ENCODE results near the gene CEP128. TPM values are rescaled to one million over a fixed set of nuclear protein-coding genes. Genes with fewer than 3 reads are reported as not detected.

CEP128 gene
- total RNA-seq, 2 experiments from 2014 or later = 71.9 to 137 TPM

DNA sequence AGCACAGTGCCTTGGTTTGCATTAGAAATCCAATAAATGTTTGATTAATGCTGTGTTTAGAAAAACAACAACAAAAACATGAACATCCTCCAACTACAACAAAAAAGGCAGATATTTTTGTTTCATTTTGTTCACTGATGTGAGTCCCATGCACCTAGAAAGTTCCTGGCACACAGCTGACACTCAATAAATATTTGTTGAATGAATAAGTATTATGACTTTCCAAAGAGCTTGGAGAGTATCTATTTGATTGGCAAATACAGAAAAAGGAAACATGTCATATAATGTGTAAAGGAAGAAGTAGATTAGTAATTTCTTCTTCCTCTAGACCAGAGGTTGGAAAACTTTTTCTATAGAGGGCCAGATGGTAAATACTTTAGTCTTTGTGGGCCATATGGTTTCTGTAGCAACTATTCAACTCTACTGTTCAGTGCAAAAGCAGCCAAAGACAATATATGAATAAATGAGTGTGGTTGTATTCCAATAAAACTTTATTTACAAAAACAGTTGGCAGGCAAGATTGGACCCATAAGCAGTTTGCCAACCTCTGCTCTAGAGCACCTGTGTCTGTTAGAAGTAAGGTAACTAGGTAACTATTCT, 417.9 kb downstream of the CEP128 start:
- Histone ChIP-seq H3K4me3 (ENCODE audit: low read depth, low read length, poor library complexity, severe bottlenecking) (no peak overlapping the region), H3K4me1 (ENCODE audit: insufficient read depth, low read length, poor library complexity, severe bottlenecking) (no peaks in the 10 kb centered on the region), H3K27ac (ENCODE audit: low read depth, low read length, poor library complexity, severe bottlenecking) (no peak overlapping the region), H2AFZ (ENCODE audit: low read length) (no peak overlapping the region), H3K4me2 (ENCODE audit: low read length) (no peak overlapping the region), H3K79me2 (ENCODE audit: insufficient read depth, low read depth, low read length) (no peaks in the 10 kb centered on the region), H3K9me2 (ENCODE audit: insufficient read depth, low read length) (no peaks in the 10 kb centered on the region), H3K9me3 (ENCODE audit: low read length) (no peaks in the 10 kb centered on the region), H3K36me3 (ENCODE audit: insufficient read depth, low read length) (peaks cover 53% of the 10 kb centered on the region), H4K20me1 (ENCODE audit: insufficient read depth, low read length) (no peaks in the 10 kb centered on the region)
- ChIA-PET POLR2A (no interaction called here), CTCF (ENCODE audit: unreplicated experiment) (no interaction called here)
- DNase-seq (ENCODE audit: low spot score) = no peak
- TF ChIP-seq, protein P1, sequence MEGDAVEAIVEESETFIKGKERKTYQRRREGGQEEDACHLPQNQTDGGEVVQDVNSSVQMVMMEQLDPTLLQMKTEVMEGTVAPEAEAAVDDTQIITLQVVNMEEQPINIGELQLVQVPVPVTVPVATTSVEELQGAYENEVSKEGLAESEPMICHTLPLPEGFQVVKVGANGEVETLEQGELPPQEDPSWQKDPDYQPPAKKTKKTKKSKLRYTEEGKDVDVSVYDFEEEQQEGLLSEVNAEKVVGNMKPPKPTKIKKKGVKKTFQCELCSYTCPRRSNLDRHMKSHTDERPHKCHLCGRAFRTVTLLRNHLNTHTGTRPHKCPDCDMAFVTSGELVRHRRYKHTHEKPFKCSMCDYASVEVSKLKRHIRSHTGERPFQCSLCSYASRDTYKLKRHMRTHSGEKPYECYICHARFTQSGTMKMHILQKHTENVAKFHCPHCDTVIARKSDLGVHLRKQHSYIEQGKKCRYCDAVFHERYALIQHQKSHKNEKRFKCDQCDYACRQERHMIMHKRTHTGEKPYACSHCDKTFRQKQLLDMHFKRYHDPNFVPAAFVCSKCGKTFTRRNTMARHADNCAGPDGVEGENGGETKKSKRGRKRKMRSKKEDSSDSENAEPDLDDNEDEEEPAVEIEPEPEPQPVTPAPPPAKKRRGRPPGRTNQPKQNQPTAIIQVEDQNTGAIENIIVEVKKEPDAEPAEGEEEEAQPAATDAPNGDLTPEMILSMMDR (conservative IDR thresholded peaks at IDR 0.05; ENCODE audit: low read length) = no peak
- TF ChIP-seq EZH2phosphoT487 (IDR thresholded peaks at IDR 0.05; ENCODE audit: borderline replicate concordance, low read depth, low read length) = no peak
- intact Hi-C loops (cut with micrococcal nuclease; ENCODE audit: unreplicated experiment) = no loop called here
- BruUV-seq (replicated peaks) = no TSS peak

DNA sequence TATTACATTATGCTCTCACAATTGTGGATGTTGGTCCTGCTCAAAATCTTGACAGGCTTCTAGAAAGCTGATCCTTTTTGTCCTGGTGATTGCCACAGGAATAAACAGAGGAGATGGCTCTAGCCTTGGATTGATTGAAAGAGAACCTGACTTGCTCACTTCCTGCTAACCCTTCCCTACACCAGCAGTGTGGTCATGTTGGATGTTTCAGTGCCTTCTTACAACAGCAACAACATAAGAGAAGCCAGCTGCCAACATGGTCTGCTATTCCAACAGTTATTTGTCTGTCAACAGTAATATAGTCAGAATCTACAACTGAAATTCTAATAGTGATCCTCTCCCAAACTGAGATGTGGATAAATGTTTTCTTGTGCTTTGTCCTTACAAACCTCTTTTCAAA, 418.6 kb downstream of the CEP128 start:
- H3K36me3 ChIP-seq (ENCODE audit: insufficient read depth, low read length) = peaks cover 53% of the 10 kb centered on the region
- H3K4me1 ChIP-seq (ENCODE audit: insufficient read depth, low read length, poor library complexity, severe bottlenecking) = no peaks in the 10 kb centered on the region
- no peak overlapping the region for H3K4me2 ChIP-seq (ENCODE audit: low read length)
- CTCF ChIA-PET (ENCODE audit: unreplicated experiment) = no interaction called here
- H3K9me3 ChIP-seq (ENCODE audit: low read length) = no peaks in the 10 kb centered on the region
- POLR2A ChIA-PET = no interaction called here
- H3K27ac ChIP-seq (ENCODE audit: low read depth, low read length, poor library complexity, severe bottlenecking) = no peak overlapping the region
- no peak for DNase-seq (ENCODE audit: low spot score)
- no peak for TF ChIP-seq EZH2phosphoT487 (IDR thresholded peaks at IDR 0.05; ENCODE audit: borderline replicate concordance, low read depth, low read length)
- TF ChIP-seq, protein P1 (conservative IDR thresholded peaks at IDR 0.05; ENCODE audit: low read length) = no peak
- H3K79me2 ChIP-seq (ENCODE audit: insufficient read depth, low read depth, low read length) = no peaks in the 10 kb centered on the region
- H4K20me1 ChIP-seq (ENCODE audit: insufficient read depth, low read length) = no peaks in the 10 kb centered on the region
- intact Hi-C loops (cut with micrococcal nuclease; ENCODE audit: unreplicated experiment) = no loop called here
- H3K4me3 ChIP-seq (ENCODE audit: low read depth, low read length, poor library complexity, severe bottlenecking) = no peak overlapping the region
- no TSS peak for BruUV-seq (replicated peaks)
- no peak overlapping the region for H2AFZ ChIP-seq (ENCODE audit: low read length)
- no peaks in the 10 kb centered on the region for H3K9me2 ChIP-seq (ENCODE audit: insufficient read depth, low read length)

DNA sequence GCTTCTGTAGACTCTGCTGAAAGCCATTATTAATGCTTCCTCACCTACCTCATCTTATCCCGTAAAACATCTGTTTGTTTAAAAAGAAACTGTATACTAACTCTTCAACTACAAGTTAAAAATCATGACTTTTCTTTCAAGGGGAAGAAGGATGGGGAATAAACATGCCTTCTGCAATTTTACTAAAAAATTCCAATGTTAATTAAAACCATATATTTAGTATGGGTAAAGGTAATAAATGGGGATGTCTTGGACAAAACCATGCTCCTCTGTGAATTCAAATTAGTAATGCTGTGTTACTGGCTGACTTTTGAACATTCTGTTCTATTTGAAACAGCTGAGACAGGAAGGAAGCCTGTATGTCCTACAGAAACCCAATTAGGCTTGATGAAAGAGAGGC, 419.1 kb downstream of the CEP128 start:
- no TSS peak for BruUV-seq (replicated peaks)
- ChIA-PET POLR2A (interaction anchor here (0.9 kb wide), 1 partner anchor 29 kb away, joined by 3 read pairs; no protein-coding TSS in a partner anchor), CTCF (ENCODE audit: unreplicated experiment) (no interaction called here)
- Histone ChIP-seq H3K36me3 (ENCODE audit: insufficient read depth, low read length) (peaks cover 56% of the 10 kb centered on the region), H3K27ac (ENCODE audit: low read depth, low read length, poor library complexity, severe bottlenecking) (no peak overlapping the region), H3K9me2 (ENCODE audit: insufficient read depth, low read length) (no peaks in the 10 kb centered on the region), H3K4me3 (ENCODE audit: low read depth, low read length, poor library complexity, severe bottlenecking) (no peak overlapping the region), H3K9me3 (ENCODE audit: low read length) (no peaks in the 10 kb centered on the region), H3K4me1 (ENCODE audit: insufficient read depth, low read length, poor library complexity, severe bottlenecking) (no peaks in the 10 kb centered on the region), H3K4me2 (ENCODE audit: low read length) (no peak overlapping the region), H2AFZ (ENCODE audit: low read length) (no peak overlapping the region), H3K79me2 (ENCODE audit: insufficient read depth, low read depth, low read length) (no peaks in the 10 kb centered on the region), H4K20me1 (ENCODE audit: insufficient read depth, low read length) (no peaks in the 10 kb centered on the region)
- intact Hi-C loops (cut with micrococcal nuclease; ENCODE audit: unreplicated experiment) = no loop called here
- no peak for TF ChIP-seq EZH2phosphoT487 (IDR thresholded peaks at IDR 0.05; ENCODE audit: borderline replicate concordance, low read depth, low read length)
- TF ChIP-seq, protein P1 (conservative IDR thresholded peaks at IDR 0.05; ENCODE audit: low read length) = no peak
- no peak for DNase-seq (ENCODE audit: low spot score)

Data from OCI-LY7 (cell line).